ENCODE data around the gene COBL. TPM values are rescaled to one million over a fixed set of nuclear protein-coding genes. Genes with fewer than 3 reads are reported as not detected.

Gene COBL
- total RNA-seq, 1 donor from 2014 or later: 6.3 TPM

GRCh38 chr7:51315393-51316261, 982 bp downstream of the COBL start:
- peaks cover 39% of the 10 kb centered on the region for H3K27me3 ChIP-seq
- Mint-ChIP-seq H3K4me1 (peaks cover 13% of the 10 kb centered on the region), H3K36me3 (no peaks in the 10 kb centered on the region), H3K9me3 (no peaks in the 10 kb centered on the region), H3K27me3 (ENCODE audit: insufficient read depth, low read depth) (peaks cover 39% of the 10 kb centered on the region), H3K27ac (no peak overlapping the region), H3K4me3 (peak overlapping the region; percentile 87)
- H3K9me3 ChIP-seq (ENCODE audit: low read depth): no peaks in the 10 kb centered on the region
- H3K4me2 ChIP-seq: peak overlapping the region; percentile 96
- H3K27ac ChIP-seq: no peak overlapping the region
- no peak overlapping the region for H3K9ac ChIP-seq
- H3K4me3 ChIP-seq: peak overlapping the region; percentile 71
- peaks cover 27% of the 10 kb centered on the region for H3K4me1 ChIP-seq
- H2AFZ ChIP-seq (replicated peaks): peak overlapping the region; percentile 90
- peak; percentile 75 for DNase-seq (ENCODE audit: low spot score)
- no peaks in the 10 kb centered on the region for H3K36me3 ChIP-seq
- peaks cover 33% of the 10 kb centered on the region for H3F3A ChIP-seq (ENCODE audit: low read depth)
- H3K79me2 ChIP-seq (ENCODE audit: low read depth): peaks cover 40% of the 10 kb centered on the region
- H4K20me1 ChIP-seq (ENCODE audit: low read depth): peaks cover 5% of the 10 kb centered on the region
- TF ChIP-seq EZH2 (IDR thresholded peaks at IDR 0.05): peak; percentile 73
- no peak for TF ChIP-seq CTCF (IDR thresholded peaks at IDR 0.05)

- peaks cover 43% of the 10 kb centered on the region for H3K27me3 Mint-ChIP-seq (ENCODE audit: insufficient read depth, low read depth)
- Histone ChIP-seq H3K4me3 (peak overlapping the region; percentile 71), H4K20me1 (ENCODE audit: low read depth) (peaks cover 14% of the 10 kb centered on the region), H3K9ac (no peak overlapping the region), H3K4me1 (peaks cover 31% of the 10 kb centered on the region), H3K9me3 (ENCODE audit: low read depth) (no peaks in the 10 kb centered on the region), H3K4me2 (peak overlapping the region; percentile 96), H3K27me3 (peaks cover 39% of the 10 kb centered on the region), H2AFZ (replicated peaks) (no peak overlapping the region), H3K27ac (no peak overlapping the region), H3K36me3 (no peaks in the 10 kb centered on the region), H3K79me2 (ENCODE audit: low read depth) (peaks cover 40% of the 10 kb centered on the region), H3F3A (ENCODE audit: low read depth) (peaks cover 39% of the 10 kb centered on the region)
- TF ChIP-seq EZH2 (IDR thresholded peaks at IDR 0.05): no peak
- no peak for TF ChIP-seq EZH2phosphoT487 (IDR thresholded peaks at IDR 0.05)
- TF ChIP-seq CTCF (IDR thresholded peaks at IDR 0.05): no peak
- H3K9me3 Mint-ChIP-seq: no peaks in the 10 kb centered on the region
- H3K27ac Mint-ChIP-seq: no peak overlapping the region
- no peak for DNase-seq (ENCODE audit: low spot score)
- H3K4me3 Mint-ChIP-seq: peak overlapping the region; percentile 87
- peaks cover 18% of the 10 kb centered on the region for H3K4me1 Mint-ChIP-seq
- no peaks in the 10 kb centered on the region for H3K36me3 Mint-ChIP-seq
These were observed 1.9 kb downstream of the COBL start for GRCh38 chr7:51314726-51315125.

- no peak for DNase-seq (ENCODE audit: low spot score)
- H4K20me1 ChIP-seq (ENCODE audit: low read depth): peaks cover 15% of the 10 kb centered on the region
- Mint-ChIP-seq H3K36me3 (no peaks in the 10 kb centered on the region), H3K27ac (no peak overlapping the region), H3K27me3 (ENCODE audit: insufficient read depth, low read depth) (peaks cover 42% of the 10 kb centered on the region), H3K4me3 (no peak overlapping the region), H3K9me3 (no peaks in the 10 kb centered on the region), H3K4me1 (peaks cover 23% of the 10 kb centered on the region)
- H3K27ac ChIP-seq: no peak overlapping the region
- H3K9ac ChIP-seq: no peak overlapping the region
- peaks cover 43% of the 10 kb centered on the region for H3F3A ChIP-seq (ENCODE audit: low read depth)
- TF ChIP-seq CTCF (IDR thresholded peaks at IDR 0.05): no peak
- peaks cover 43% of the 10 kb centered on the region for H3K79me2 ChIP-seq (ENCODE audit: low read depth)
- H2AFZ ChIP-seq (replicated peaks): no peak overlapping the region
- peak overlapping the region; percentile 10 for H3K4me2 ChIP-seq
- peaks cover 39% of the 10 kb centered on the region for H3K4me1 ChIP-seq
- no peak overlapping the region for H3K4me3 ChIP-seq
- H3K9me3 ChIP-seq (ENCODE audit: low read depth): no peaks in the 10 kb centered on the region
- H3K27me3 ChIP-seq: peaks cover 39% of the 10 kb centered on the region
- H3K36me3 ChIP-seq: no peaks in the 10 kb centered on the region
These were observed 2.7 kb downstream of the COBL start for GRCh38 chr7:51313738-51314425.
